Cardiac muscle cell (in vitro differentiated cells and primary cell): Measurements from ENCODE around the gene CDC14A. TPM values are rescaled to one million over a fixed set of nuclear protein-coding genes. Genes with fewer than 3 reads are reported as not detected.
A peak's percentile ranks its signal among the peaks of the same experiment; 100 is the strongest.

Experiments
- DNase-seq, 2 donors: peaks; one replicate each; pipeline versions ENCODE4 v3.0.0 to v3.0.0-alpha.2; 2010 to 2017; ENCODE audit warnings: low read depth in 1 of 2, low spot score in 1 of 2
- H3K27ac ChIP-seq: fragments of 200-600 bp; sonication (generic); 2 replicates; pipeline ENCODE4 v1.5.1; 2016
- H3K27me3 ChIP-seq: fragments of 200-600 bp; sonication (generic); 2 replicates; pipeline ENCODE4 v1.6.0; 2016; ENCODE audit warnings: control low read depth
- H3K36me3 ChIP-seq: fragments of 200-600 bp; sonication (generic); 2 replicates; pipeline ENCODE4 v1.5.1; 2016; ENCODE audit warnings: control low read depth
- H3K4me1 ChIP-seq: fragments of 200-600 bp; sonication (generic); 2 replicates; pipeline ENCODE4 v1.8.1; 2017; ENCODE audit warnings: low read depth, mild to moderate bottlenecking, mixed run types
- H3K4me3 ChIP-seq: fragments of 200-600 bp; sonication (generic); 2 replicates; pipeline ENCODE4 v1.5.1; 2016; ENCODE audit warnings: mild to moderate bottlenecking
- H3K9me3 ChIP-seq: fragments of 200-600 bp; sonication (generic); 2 replicates; pipeline ENCODE4 v1.5.1; 2017; ENCODE audit warnings: low read depth, mild to moderate bottlenecking, control low read depth
- polyA plus RNA-seq: library from polyadenylated mRNA; unstranded; fragments of >200 nt; fragmentation: Nextera tagmentation; extraction: Ambion mirVana; gene quantifications from 2 replicates; pipeline ENCODE4 v1.2.1, GENCODE V29; 2016
- total RNA-seq: library from RNA; depleted of rRNA; stranded (reverse); fragments of >200 nt; gene quantifications from 2 replicates; pipeline ENCODE4 v1.2.3, GENCODE V29; 2016
- TF ChIP-seq, protein P1 (sequence below): IDR thresholded peaks from 2 replicates; pipeline ENCODE4 v1.5.1; 2012; ENCODE audit warnings: low read depth, mild to moderate bottlenecking, low read length

CDC14A gene
- total and polyA plus RNA-seq, 2 experiments from 2014 or later = 9.6 to 16.9 TPM

DNA sequence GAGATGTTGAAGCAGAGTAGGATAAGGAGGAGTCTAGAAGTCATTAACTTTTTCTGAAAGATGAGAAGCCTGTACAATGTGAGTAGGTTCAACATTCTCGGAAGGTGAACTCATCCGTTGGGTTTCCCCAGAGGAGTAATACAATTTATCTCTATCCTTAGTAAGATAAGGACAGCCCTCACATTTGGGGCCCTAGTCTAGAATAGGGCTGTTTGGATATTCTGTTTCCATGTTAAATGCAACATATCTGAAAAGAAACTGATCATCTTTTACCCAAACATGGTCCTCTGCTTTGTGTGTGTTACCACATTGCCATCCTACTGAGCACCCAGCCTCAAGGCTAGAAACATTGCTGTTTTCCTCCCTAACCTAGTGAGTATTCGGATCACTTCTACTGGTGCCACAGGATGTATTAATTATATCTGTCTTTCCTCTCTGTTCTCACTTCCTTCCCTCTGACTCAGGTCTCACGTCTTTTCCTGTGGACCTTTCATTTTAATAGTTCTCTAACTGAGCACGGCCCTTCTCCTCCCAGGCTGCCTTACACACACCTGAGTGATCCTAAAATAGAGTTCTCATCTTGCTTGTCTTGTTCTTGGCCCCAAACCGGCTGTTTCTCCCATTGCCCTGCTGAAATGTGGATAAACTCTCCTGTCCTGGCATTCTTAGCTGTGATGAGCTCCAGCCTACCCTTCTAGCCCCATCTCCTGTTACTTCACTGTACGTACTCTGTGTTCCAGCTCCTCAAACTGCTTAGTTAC, 91.7 kb downstream of the CDC14A start:
- Histone ChIP-seq H3K27ac (peak overlapping the region; percentile 62), H3K4me3 (no peak overlapping the region), H3K27me3 (no peaks in the 10 kb centered on the region), H3K36me3 (no peaks in the 10 kb centered on the region), H3K9me3 (no peaks in the 10 kb centered on the region), H3K4me1 (peaks cover 12% of the 10 kb centered on the region)
- DNase-seq = peak in 1 of 2 donors; percentile 53
- TF ChIP-seq, protein P1, sequence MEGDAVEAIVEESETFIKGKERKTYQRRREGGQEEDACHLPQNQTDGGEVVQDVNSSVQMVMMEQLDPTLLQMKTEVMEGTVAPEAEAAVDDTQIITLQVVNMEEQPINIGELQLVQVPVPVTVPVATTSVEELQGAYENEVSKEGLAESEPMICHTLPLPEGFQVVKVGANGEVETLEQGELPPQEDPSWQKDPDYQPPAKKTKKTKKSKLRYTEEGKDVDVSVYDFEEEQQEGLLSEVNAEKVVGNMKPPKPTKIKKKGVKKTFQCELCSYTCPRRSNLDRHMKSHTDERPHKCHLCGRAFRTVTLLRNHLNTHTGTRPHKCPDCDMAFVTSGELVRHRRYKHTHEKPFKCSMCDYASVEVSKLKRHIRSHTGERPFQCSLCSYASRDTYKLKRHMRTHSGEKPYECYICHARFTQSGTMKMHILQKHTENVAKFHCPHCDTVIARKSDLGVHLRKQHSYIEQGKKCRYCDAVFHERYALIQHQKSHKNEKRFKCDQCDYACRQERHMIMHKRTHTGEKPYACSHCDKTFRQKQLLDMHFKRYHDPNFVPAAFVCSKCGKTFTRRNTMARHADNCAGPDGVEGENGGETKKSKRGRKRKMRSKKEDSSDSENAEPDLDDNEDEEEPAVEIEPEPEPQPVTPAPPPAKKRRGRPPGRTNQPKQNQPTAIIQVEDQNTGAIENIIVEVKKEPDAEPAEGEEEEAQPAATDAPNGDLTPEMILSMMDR = peak; percentile 29

DNA sequence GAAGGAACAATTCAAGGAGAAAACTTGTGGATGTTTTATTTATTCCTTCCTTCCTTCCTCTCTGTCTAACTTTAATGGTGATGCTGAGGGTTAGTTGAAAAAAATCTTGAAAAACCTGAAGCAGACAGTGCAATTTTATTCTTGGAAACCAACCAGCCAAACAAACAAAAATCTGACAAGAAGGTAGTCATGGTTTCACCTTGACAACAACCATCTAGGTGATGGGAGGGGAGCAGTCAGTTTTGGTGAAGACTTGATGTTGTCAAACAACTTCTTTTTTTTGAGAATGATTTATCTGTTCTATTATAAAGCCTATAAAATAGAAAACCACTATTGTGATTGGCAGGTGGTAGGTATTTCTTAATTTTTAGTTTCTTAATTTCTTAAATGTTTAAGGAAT, 93.3 kb downstream of the CDC14A start:
- DNase-seq = no peak
- Histone ChIP-seq H3K4me3 (no peak overlapping the region), H3K27ac (no peak overlapping the region), H3K36me3 (no peaks in the 10 kb centered on the region), H3K4me1 (peaks cover 3% of the 10 kb centered on the region), H3K27me3 (no peaks in the 10 kb centered on the region), H3K9me3 (no peaks in the 10 kb centered on the region)
- TF ChIP-seq, protein P1 = no peak

DNA sequence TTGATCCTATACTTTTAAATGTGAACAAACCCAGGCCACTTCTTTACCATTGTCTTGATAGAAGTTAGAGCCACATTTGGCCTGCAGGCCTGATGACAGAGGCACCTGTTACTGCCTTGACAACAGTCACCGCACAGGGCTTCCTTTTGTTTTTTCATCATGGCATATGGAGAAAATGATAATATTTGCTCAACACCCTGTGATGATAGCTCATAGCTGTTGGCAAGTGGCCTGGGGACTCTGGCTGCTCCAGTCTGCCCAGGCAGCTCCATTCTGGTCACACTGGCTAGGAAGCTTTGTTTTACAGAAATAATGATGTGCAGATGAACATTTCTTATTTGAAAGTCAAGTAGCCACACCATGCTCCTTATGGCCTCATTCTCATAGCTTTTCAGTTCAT, 96.1 kb downstream of the CDC14A start:
- Histone ChIP-seq H3K27me3 (no peaks in the 10 kb centered on the region), H3K4me1 (no peaks in the 10 kb centered on the region), H3K27ac (no peak overlapping the region), H3K36me3 (no peaks in the 10 kb centered on the region), H3K9me3 (no peaks in the 10 kb centered on the region), H3K4me3 (no peak overlapping the region)
- TF ChIP-seq, protein P1 = no peak
- DNase-seq = no peak

DNA sequence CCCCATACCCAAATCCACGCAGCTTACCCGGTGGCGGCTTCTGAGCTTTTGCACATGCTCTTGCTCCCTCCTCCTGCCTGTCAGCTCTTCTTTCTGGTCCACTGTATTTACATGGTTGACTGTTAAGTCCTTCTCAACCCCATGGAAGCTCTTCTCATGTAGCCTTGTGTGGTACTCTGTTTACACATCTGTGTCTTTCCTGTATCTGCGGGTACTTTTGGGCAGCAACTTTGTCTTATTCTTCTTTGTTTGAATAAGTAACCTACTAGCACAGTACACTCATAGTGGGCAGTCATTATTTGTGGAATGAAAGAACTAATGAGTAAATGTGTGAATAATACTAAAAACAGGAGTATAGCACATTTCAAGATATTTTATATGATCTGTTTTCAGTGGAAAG, 97.2 kb downstream of the CDC14A start:
- H3K27ac ChIP-seq = no peak overlapping the region
- no peaks in the 10 kb centered on the region for H3K4me1 ChIP-seq
- no peaks in the 10 kb centered on the region for H3K27me3 ChIP-seq
- no peak for DNase-seq
- H3K36me3 ChIP-seq = no peaks in the 10 kb centered on the region
- TF ChIP-seq, protein P1 = no peak
- no peak overlapping the region for H3K4me3 ChIP-seq
- no peaks in the 10 kb centered on the region for H3K9me3 ChIP-seq

DNA sequence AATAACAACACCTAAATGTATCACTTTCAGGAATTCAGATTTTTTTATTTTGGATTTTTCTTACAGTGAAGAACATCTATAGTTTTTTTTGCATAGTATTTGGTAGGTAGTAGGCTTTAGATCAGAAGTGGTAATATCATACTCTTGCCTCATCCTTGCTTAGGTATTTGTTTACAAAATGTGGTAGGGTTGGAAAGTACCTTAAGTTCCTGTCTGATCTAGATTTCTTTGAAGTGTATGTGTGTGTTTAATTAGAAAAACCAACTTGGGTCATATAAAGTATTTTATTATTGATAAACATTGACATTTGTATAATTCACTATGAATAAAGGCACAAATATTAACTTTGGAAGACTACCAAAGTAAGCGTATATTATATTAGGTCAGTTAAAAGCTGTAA, 100.3 kb downstream of the CDC14A start:
- no peaks in the 10 kb centered on the region for H3K27me3 ChIP-seq
- H3K36me3 ChIP-seq = no peaks in the 10 kb centered on the region
- H3K27ac ChIP-seq = no peak overlapping the region
- no peak for DNase-seq
- no peaks in the 10 kb centered on the region for H3K9me3 ChIP-seq
- H3K4me3 ChIP-seq = no peak overlapping the region
- TF ChIP-seq, protein P1 = no peak
- no peaks in the 10 kb centered on the region for H3K4me1 ChIP-seq
